NCI-H2196 treated with DMSO at 0.1 percent for 48 hours (cell line): ENCODE results near the gene SLC25A14.

Experiments used
- DNase-seq: peaks from one replicate; lab custom pipeline; 2025; ENCODE audit not compliant: unreplicated experiment; lab: John Stamatoyannopoulos, UW

The SLC25A14 gene

GRCh38 chrX:130378024-130378669 is 38.4 kb downstream of the SLC25A14 start:
- no peak for DNase-seq

GRCh38 chrX:130385520-130385919 is 45.8 kb downstream of the SLC25A14 start, which contains the start of gene GPR119:
TSS of gene GPR119 (minus strand) at chrX:130385674. CDS start at chrX:130385447, 227 bp downstream.
- no peak for DNase-seq

GRCh38 chrX:130386408-130386808 is 46.7 kb downstream of the SLC25A14 start:
- no peak for DNase-seq

GRCh38 chrX:130393451-130394074 is 53.8 kb downstream of the SLC25A14 start:
- DNase-seq, result peak; percentile 8

GRCh38 chrX:130395341-130395740 is 55.6 kb downstream of the SLC25A14 start:
- DNase-seq, result no peak

GRCh38 chrX:130401415-130402207 is 61.9 kb downstream of the SLC25A14 start, which contains the start of gene RBMX2:
TSS of gene RBMX2 (plus strand) at chrX:130401987. CDS start at chrX:130402033, 46 bp downstream.
- DNase-seq, result peak; percentile 45

- no peak for DNase-seq
Observed at GRCh38 chrX:130402208-130402684, 62.5 kb downstream of the SLC25A14 start.

GRCh38 chrX:130413415-130413814 is 73.7 kb downstream of the SLC25A14 start:
- no peak for DNase-seq

- no peak for DNase-seq
Observed at GRCh38 chrX:130414800-130415199, 75.1 kb downstream of the SLC25A14 start.

- no peak for DNase-seq
Observed at GRCh38 chrX:130415201-130415600, 75.5 kb downstream of the SLC25A14 start.

GRCh38 chrX:130416785-130417184 is 77.1 kb downstream of the SLC25A14 start:
- no peak for DNase-seq

GRCh38 chrX:130418066-130418465 is 78.3 kb downstream of the SLC25A14 start:
- DNase-seq, result no peak

GRCh38 chrX:130418740-130419139 is 79.0 kb downstream of the SLC25A14 start:
- no peak for DNase-seq

- no peak for DNase-seq
Observed at GRCh38 chrX:130419263-130419662, 79.5 kb downstream of the SLC25A14 start.
